ENCODE results near the gene GLI1. TPM values are rescaled to one million over a fixed set of nuclear protein-coding genes. Genes with fewer than 3 reads are reported as not detected.

GLI1 gene
- polyA plus RNA-seq, 1 of the 3 experiments (the other 2 are of a cell fraction), result 0.90 TPM

DNA sequence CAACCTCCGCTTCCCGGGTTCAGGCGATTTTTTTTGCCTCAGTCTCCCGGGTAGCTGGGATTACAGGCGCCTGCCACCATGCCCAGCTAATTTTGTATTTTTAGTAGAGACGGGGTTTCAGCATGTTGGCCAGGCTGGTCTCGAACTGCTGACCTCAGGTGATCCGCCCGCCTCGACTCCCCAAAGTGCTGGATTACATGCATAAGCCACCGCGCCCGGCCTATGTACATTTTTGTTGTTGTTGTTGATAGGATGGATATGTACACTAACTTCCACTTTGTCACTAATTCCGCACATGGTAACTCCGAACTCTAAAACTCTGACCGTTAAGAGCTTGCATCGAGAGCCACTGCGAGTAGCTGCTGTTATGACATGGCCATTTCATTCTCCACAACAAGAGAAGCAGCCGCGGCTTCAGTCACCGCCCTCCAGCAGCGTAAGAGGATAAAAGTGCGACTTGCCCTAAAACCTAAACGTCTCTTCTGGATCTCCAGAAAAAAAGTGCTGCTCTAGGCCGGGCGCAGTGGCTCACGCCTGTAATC lies 27.5 kb downstream of the GLI1 start:
- no peak overlapping the region for H3K27ac ChIP-seq (ENCODE audit: low read depth in 2 of 2, low read length in 1 of 2)
- 0 out of 2 replicates have a peak, but pooled peaks cover 4% of the 10 kb centered on the region for H4K20me1 ChIP-seq (ENCODE audit: insufficient read depth)
- H3K9me3 ChIP-seq, result no peaks in the 10 kb centered on the region
- no peak overlapping the region for H3K9ac ChIP-seq
- no peaks in the 10 kb centered on the region for H3K9me2 ChIP-seq
- H3K4me2 ChIP-seq, result peak overlapping the region; percentile 90
- ChIA-PET POLR2A (interaction anchor here (0.7 to 2.1 kb wide), 3 partner anchors 31 to 359 kb away, joined by 3 to 5 read pairs (median 5); partner anchors contain the start of genes DDIT3 and LRP1), CTCF (interaction anchor here (0.9 to 6.1 kb wide), 6 partner anchors 13 to 245 kb away, joined by 3 to 28 read pairs (median 6); partner anchors contain the start of gene GLI1)
- peaks cover 6 to 9% of the 10 kb centered on the region in 2 experiments; a peak in 3 of 4 replicates for H3K4me1 ChIP-seq (ENCODE audit: control insufficient read depth in 1 of 2, insufficient read depth in 2 of 2, low read depth in 1 of 2, low read length in 1 of 2)
- H3K27me3 ChIP-seq (ENCODE audit: insufficient read depth), result no peaks in the 10 kb centered on the region
- peaks cover 29 to 35% of the 10 kb centered on the region in 2 experiments for H3K36me3 ChIP-seq (replicated peaks in 1 of 2; ENCODE audit: control insufficient read depth in 1 of 2, insufficient read depth in 2 of 2, low read length in 1 of 2)
- WGBS (ENCODE audit: low lambda C conversion rate), result 93% methylated on average over 27 of the region's 27 CpGs
- no peak for DNase-seq
- H3K79me2 ChIP-seq (ENCODE audit: insufficient read depth), result peaks cover 33% of the 10 kb centered on the region
- peaks cover 8% of the 10 kb centered on the region for H3F3A ChIP-seq (replicated peaks; ENCODE audit: insufficient read depth)
- TF ChIP-seq RAD21 (IDR thresholded peaks at IDR 0.05; ENCODE audit: low read length) (no peak), GABPA (IDR thresholded peaks at IDR 0.05; ENCODE audit: low read depth) (no peak), MEF2A (IDR thresholded peaks at IDR 0.05; ENCODE audit: borderline replicate concordance, low read depth) (no peak), FOSL2 (IDR thresholded peaks at IDR 0.05; ENCODE audit: borderline replicate concordance, low read depth) (no peak), ELF1 (IDR thresholded peaks at IDR 0.05) (no peak), FOXM1 (IDR thresholded peaks at IDR 0.05; ENCODE audit: low read depth) (no peak), FOXJ3 (CRISPR knock-in tag; IDR thresholded peaks at IDR 0.05) (no peak), JUND (IDR thresholded peaks at IDR 0.05) (no peak), RCOR1 (IDR thresholded peaks at IDR 0.05; ENCODE audit: low read length) (no peak), GATA2 (CRISPR knock-in tag; IDR thresholded peaks at IDR 0.05) (no peak), POLR2AphosphoS5 (IDR thresholded peaks at IDR 0.05; ENCODE audit: low read depth, low read length) (no peak), SIN3A (IDR thresholded peaks at IDR 0.05; ENCODE audit: borderline replicate concordance, low read depth, low read length) (no peak), EP300 (IDR thresholded peaks at IDR 0.05; ENCODE audit: borderline replicate concordance in 1 of 2, low read depth in 1 of 2, low read length in 1 of 2) (no peak), RFX5 (IDR thresholded peaks at IDR 0.05; ENCODE audit: low read length) (no peak)
- TF ChIP-seq, protein P1, sequence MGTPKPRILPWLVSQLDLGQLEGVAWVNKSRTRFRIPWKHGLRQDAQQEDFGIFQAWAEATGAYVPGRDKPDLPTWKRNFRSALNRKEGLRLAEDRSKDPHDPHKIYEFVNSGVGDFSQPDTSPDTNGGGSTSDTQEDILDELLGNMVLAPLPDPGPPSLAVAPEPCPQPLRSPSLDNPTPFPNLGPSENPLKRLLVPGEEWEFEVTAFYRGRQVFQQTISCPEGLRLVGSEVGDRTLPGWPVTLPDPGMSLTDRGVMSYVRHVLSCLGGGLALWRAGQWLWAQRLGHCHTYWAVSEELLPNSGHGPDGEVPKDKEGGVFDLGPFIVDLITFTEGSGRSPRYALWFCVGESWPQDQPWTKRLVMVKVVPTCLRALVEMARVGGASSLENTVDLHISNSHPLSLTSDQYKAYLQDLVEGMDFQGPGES (IDR thresholded peaks at IDR 0.05; ENCODE audit: low read depth, low read length), result no peak
- TF ChIP-seq, protein P2, sequence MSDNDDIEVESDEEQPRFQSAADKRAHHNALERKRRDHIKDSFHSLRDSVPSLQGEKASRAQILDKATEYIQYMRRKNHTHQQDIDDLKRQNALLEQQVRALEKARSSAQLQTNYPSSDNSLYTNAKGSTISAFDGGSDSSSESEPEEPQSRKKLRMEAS (IDR thresholded peaks at IDR 0.05; ENCODE audit: low read depth), result no peak
- peak overlapping the region; percentile 95 for H2AFZ ChIP-seq (ENCODE audit: low read depth)
- peak overlapping the region in 1 of 2 experiments; percentile 100; a peak in 1 of 4 replicates for H3K4me3 ChIP-seq (ENCODE audit: low read depth in 2 of 2, low read length in 1 of 2)

Data from SK-N-SH (cell line).